ENCODE results near the gene PDS5B.
A peak's percentile ranks its signal among the peaks of the same experiment; 100 is the strongest.

Gene PDS5B

DNA sequence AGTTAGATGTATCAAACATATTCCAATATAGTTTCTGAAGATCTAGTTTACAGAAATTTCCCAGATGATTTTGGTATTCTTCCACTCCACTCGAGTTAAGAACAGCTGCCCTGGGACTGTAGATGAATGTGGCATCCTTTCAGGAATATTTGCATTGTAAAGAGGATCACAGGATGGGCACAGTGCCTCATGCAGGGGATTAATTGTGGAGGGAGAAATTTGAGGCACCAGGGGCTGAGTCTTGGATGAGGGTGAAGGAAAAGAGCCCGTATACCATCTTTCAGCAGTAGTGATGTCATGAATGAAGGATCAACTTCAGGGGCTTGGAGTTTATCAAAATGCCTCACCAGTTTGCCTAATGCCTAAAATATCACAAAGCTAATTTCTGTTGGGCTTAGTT, 4.0 kb upstream of the PDS5B start:
- DNase-seq (ENCODE audit: insufficient read length, low spot score) (no peak), FAIRE-seq (no peak)
- TF ChIP-seq, protein P1, sequence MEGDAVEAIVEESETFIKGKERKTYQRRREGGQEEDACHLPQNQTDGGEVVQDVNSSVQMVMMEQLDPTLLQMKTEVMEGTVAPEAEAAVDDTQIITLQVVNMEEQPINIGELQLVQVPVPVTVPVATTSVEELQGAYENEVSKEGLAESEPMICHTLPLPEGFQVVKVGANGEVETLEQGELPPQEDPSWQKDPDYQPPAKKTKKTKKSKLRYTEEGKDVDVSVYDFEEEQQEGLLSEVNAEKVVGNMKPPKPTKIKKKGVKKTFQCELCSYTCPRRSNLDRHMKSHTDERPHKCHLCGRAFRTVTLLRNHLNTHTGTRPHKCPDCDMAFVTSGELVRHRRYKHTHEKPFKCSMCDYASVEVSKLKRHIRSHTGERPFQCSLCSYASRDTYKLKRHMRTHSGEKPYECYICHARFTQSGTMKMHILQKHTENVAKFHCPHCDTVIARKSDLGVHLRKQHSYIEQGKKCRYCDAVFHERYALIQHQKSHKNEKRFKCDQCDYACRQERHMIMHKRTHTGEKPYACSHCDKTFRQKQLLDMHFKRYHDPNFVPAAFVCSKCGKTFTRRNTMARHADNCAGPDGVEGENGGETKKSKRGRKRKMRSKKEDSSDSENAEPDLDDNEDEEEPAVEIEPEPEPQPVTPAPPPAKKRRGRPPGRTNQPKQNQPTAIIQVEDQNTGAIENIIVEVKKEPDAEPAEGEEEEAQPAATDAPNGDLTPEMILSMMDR (IDR thresholded peaks at IDR 0.05; ENCODE audit: insufficient read depth, missing control alignments) = no peak

GRCh38 chr13:32582991-32583390, 3.3 kb upstream of the PDS5B start:
- DNase-seq (ENCODE audit: insufficient read length, low spot score) (no peak), FAIRE-seq (no peak)
- TF ChIP-seq, protein P1 (IDR thresholded peaks at IDR 0.05; ENCODE audit: insufficient read depth, missing control alignments) = no peak

GRCh38 chr13:32585550-32586079, 637 bp upstream of the PDS5B start:
- FAIRE-seq (no peak), DNase-seq (ENCODE audit: insufficient read length, low spot score) (no peak)
- TF ChIP-seq, protein P1 (IDR thresholded peaks at IDR 0.05; ENCODE audit: insufficient read depth, missing control alignments) = no peak

GRCh38 chr13:32587011-32587810, 959 bp downstream of the PDS5B start:
- TF ChIP-seq, protein P1 (IDR thresholded peaks at IDR 0.05; ENCODE audit: insufficient read depth, missing control alignments) = no peak
- no peak for FAIRE-seq
- no peak for DNase-seq (ENCODE audit: insufficient read length, low spot score)

DNA sequence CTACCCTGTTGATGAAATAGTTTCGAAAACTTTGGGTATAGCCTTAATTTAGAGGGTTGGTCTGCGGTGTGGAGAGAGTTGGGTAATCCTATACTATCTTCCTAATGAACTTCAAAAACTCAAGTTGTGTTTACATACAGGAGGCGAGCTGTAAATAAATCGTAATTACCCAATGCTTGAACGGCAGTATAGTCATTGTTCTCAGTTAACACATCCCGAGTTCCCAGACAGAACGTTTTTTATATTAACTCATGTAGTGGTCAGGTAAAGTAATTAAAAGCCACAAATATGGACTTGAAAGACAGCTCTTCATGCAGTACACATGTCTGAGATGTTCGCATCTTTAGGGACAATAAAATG, 1.5 kb downstream of the PDS5B start:
- FAIRE-seq (peak; percentile 80), DNase-seq (ENCODE audit: insufficient read length, low spot score) (no peak)
- TF ChIP-seq, protein P1 (IDR thresholded peaks at IDR 0.05; ENCODE audit: insufficient read depth, missing control alignments) = no peak

- FAIRE-seq = no peak
- TF ChIP-seq, protein P1 (IDR thresholded peaks at IDR 0.05; ENCODE audit: insufficient read depth, missing control alignments) = no peak
- no peak for DNase-seq (ENCODE audit: insufficient read length, low spot score)
Observed at GRCh38 chr13:32588736-32589135, 2.5 kb downstream of the PDS5B start.

- TF ChIP-seq, protein P1 (IDR thresholded peaks at IDR 0.05; ENCODE audit: insufficient read depth, missing control alignments) = no peak
- no peak for DNase-seq (ENCODE audit: insufficient read length, low spot score)
- no peak for FAIRE-seq
Observed at GRCh38 chr13:32589471-32589870, 3.2 kb downstream of the PDS5B start.
